Adipocyte (in vitro differentiated cells): ENCODE measurements around the gene RNF7.
"Not testable (repeated sequence)": the region's sequence is repeated elsewhere in the genome, so short reads cannot be mapped to it uniquely, and the experiment has no call there.

Experiments
- DNase-seq: peaks from one replicate; pipeline ENCODE4 v3.0.0-alpha.2; 2015; ENCODE audit warnings: low read depth
- H3K27me3 ChIP-seq: replicated peaks from 2 replicates; pipeline ENCODE4 v1.7.0; 2013; ENCODE audit warnings: mild to moderate bottlenecking, low read length, moderate library complexity; ENCODE audit not compliant: control insufficient read depth, insufficient read depth
- H3K36me3 ChIP-seq: 2 replicates; pipeline ENCODE4 v1.7.0; 2013; ENCODE audit warnings: low read length, mild to moderate bottlenecking, moderate library complexity; ENCODE audit not compliant: control insufficient read depth, insufficient read depth, severe bottlenecking
- H3K4me1 ChIP-seq: 2 replicates; pipeline ENCODE4 v1.7.0; 2013; ENCODE audit warnings: mild to moderate bottlenecking, low read length, moderate library complexity; ENCODE audit not compliant: control insufficient read depth, insufficient read depth
- H3K4me3 ChIP-seq: 2 replicates; pipeline ENCODE4 v1.7.0; 2013; ENCODE audit warnings: mild to moderate bottlenecking, low read length, moderate library complexity
- H3K9ac ChIP-seq: 2 replicates; pipeline ENCODE4 v1.7.0; 2013; ENCODE audit warnings: mild to moderate bottlenecking, low read length, moderate library complexity
- H3K9me3 ChIP-seq: 2 replicates; pipeline ENCODE4 v1.7.0; 2013; ENCODE audit warnings: mild to moderate bottlenecking, low read length, moderate library complexity; ENCODE audit not compliant: control insufficient read depth

The RNF7 gene

GRCh38 chr3:141735770-141736465, 2.2 kb upstream of the RNF7 start:
- Histone ChIP-seq H3K27me3 (no peaks in the 10 kb centered on the region), H3K9me3 (no peaks in the 10 kb centered on the region), H3K4me3 (no peak overlapping the region), H3K4me1 (peaks cover 20% of the 10 kb centered on the region), H3K36me3 (no peaks in the 10 kb centered on the region), H3K9ac (no peak overlapping the region)
- no peak for DNase-seq

GRCh38 chr3:141737093-141737492, 1.0 kb upstream of the RNF7 start:
- no peaks in the 10 kb centered on the region for H3K9me3 ChIP-seq
- no peak for DNase-seq

GRCh38 chr3:141737678-141738021, 448 bp upstream of the RNF7 start:
- peak overlapping the region; percentile 98 for H3K4me3 ChIP-seq
- H3K9ac ChIP-seq = peak overlapping the region; percentile 93

More at GRCh38 chr3:141737093-141737492, 1.0 kb upstream of the RNF7 start:
- Histone ChIP-seq H3K4me1 (peaks cover 28% of the 10 kb centered on the region), H3K9ac (no peak overlapping the region), H3K27me3 (no peaks in the 10 kb centered on the region), H3K36me3 (no peaks in the 10 kb centered on the region), H3K4me3 (no peak overlapping the region)

GRCh38 chr3:141738891-141739363, 829 bp downstream of the RNF7 start:
- H3K9me3 ChIP-seq = no peaks in the 10 kb centered on the region
- H3K4me3 ChIP-seq = peak overlapping the region; percentile 98
- H3K36me3 ChIP-seq = peaks cover under 1% of the 10 kb centered on the region
- peak overlapping the region; percentile 93 for H3K9ac ChIP-seq
- H3K27me3 ChIP-seq = no peaks in the 10 kb centered on the region
- DNase-seq = peak; percentile 80
- H3K4me1 ChIP-seq = peaks cover 40% of the 10 kb centered on the region

More at GRCh38 chr3:141737678-141738021, 448 bp upstream of the RNF7 start:
- Histone ChIP-seq H3K9me3 (no peaks in the 10 kb centered on the region), H3K4me1 (peaks cover 28% of the 10 kb centered on the region), H3K27me3 (no peaks in the 10 kb centered on the region), H3K36me3 (no peaks in the 10 kb centered on the region)
- DNase-seq = no peak

GRCh38 chr3:141739731-141740130, 1.6 kb downstream of the RNF7 start:
- peak overlapping the region; percentile 93 for H3K9ac ChIP-seq
- no peaks in the 10 kb centered on the region for H3K9me3 ChIP-seq
- H3K4me1 ChIP-seq = peaks cover 43% of the 10 kb centered on the region
- no peak for DNase-seq
- H3K36me3 ChIP-seq = peaks cover 8% of the 10 kb centered on the region
- H3K27me3 ChIP-seq = no peaks in the 10 kb centered on the region
- H3K4me3 ChIP-seq = peak overlapping the region; percentile 98

GRCh38 chr3:141740349-141740748, 2.3 kb downstream of the RNF7 start:
- no peaks in the 10 kb centered on the region for H3K27me3 ChIP-seq
- peaks cover 14% of the 10 kb centered on the region for H3K36me3 ChIP-seq
- H3K9me3 ChIP-seq = no peaks in the 10 kb centered on the region
- H3K4me3 ChIP-seq = peak overlapping the region; percentile 98
- peaks cover 43% of the 10 kb centered on the region for H3K4me1 ChIP-seq
- H3K9ac ChIP-seq = peak overlapping the region; percentile 93
- no peak for DNase-seq

- Histone ChIP-seq H3K4me3 (no peak overlapping the region), H3K9me3 (no peaks in the 10 kb centered on the region), H3K9ac (no peak overlapping the region), H3K27me3 (no peaks in the 10 kb centered on the region), H3K36me3 (peaks cover 43% of the 10 kb centered on the region), H3K4me1 (peaks cover 39% of the 10 kb centered on the region)
- no peak for DNase-seq
Measured at GRCh38 chr3:141743305-141743704, 5.2 kb downstream of the RNF7 start.

- H3K9ac ChIP-seq = no peak overlapping the region
- DNase-seq = no peak
- H3K27me3 ChIP-seq = no peaks in the 10 kb centered on the region
- no peak overlapping the region for H3K4me3 ChIP-seq
- H3K36me3 ChIP-seq = peaks cover 68% of the 10 kb centered on the region
- H3K9me3 ChIP-seq = no peaks in the 10 kb centered on the region
- H3K4me1 ChIP-seq = peaks cover 15% of the 10 kb centered on the region
Measured at GRCh38 chr3:141746962-141747361, 8.9 kb downstream of the RNF7 start.

GRCh38 chr3:141753399-141753798, 15.3 kb downstream of the RNF7 start:
- H3K9ac ChIP-seq = no peak overlapping the region
- peaks cover 35% of the 10 kb centered on the region for H3K36me3 ChIP-seq
- DNase-seq = no peak
- H3K9me3 ChIP-seq = no peaks in the 10 kb centered on the region
- no peaks in the 10 kb centered on the region for H3K4me1 ChIP-seq
- H3K27me3 ChIP-seq = no peaks in the 10 kb centered on the region
- H3K4me3 ChIP-seq = no peak overlapping the region

GRCh38 chr3:141754032-141754431, 15.9 kb downstream of the RNF7 start:
- H3K36me3 ChIP-seq = peaks cover 29% of the 10 kb centered on the region
- H3K4me1 ChIP-seq = no peaks in the 10 kb centered on the region
- DNase-seq = no peak
- H3K27me3 ChIP-seq = no peaks in the 10 kb centered on the region
- H3K9ac ChIP-seq = no peak overlapping the region
- H3K4me3 ChIP-seq = no peak overlapping the region
- H3K9me3 ChIP-seq = no peaks in the 10 kb centered on the region

GRCh38 chr3:141762552-141762951, 24.5 kb downstream of the RNF7 start:
- not testable (repeated sequence) for H3K9ac ChIP-seq, H3K4me3 ChIP-seq, H3K36me3 ChIP-seq, H3K27me3 ChIP-seq, H3K9me3 ChIP-seq, DNase-seq, H3K4me1 ChIP-seq
